ENCODE measurements around the gene GTF2IRD1. TPM values are rescaled to one million over a fixed set of nuclear protein-coding genes. Genes with fewer than 3 reads are reported as not detected.
A peak's percentile ranks its signal among the peaks of the same experiment; 100 is the strongest.

GTF2IRD1 gene
- total and polyA plus RNA-seq, 2 of the 13 experiments (the other 11 are each of a cell fraction or from before 2014, with no cell fraction given), result 16.5 to 26.7 TPM

GRCh38 chr7:74575811-74576210 is 122.1 kb downstream of the GTF2IRD1 start:
- in situ Hi-C loops (cut with HindIII; ENCODE audit: extremely low pct_ligation_motif_present, low pct_unique_long_range_greater_than_20kb) (no loop called here), intact Hi-C loops (cut with micrococcal nuclease; ENCODE audit: unreplicated experiment) (no loop called here)
- no peaks in the 10 kb centered on the region for H3K79me2 ChIP-seq (ENCODE audit: insufficient read depth, low read length)
- WGBS (ENCODE audit: low lambda C conversion rate), result 98% methylated on average over 7 of the region's 7 CpGs
- no peak overlapping the region for H3K27ac ChIP-seq (ENCODE audit: extremely low read length, insufficient read depth, low read length)
- no peak overlapping the region for H3K9ac ChIP-seq (ENCODE audit: insufficient read depth, low read depth, low read length)
- CTCF ChIA-PET (ENCODE audit: low intra/inter-chr PET ratio, low total read pairs), result no interaction called here
- no peak for FAIRE-seq
- H3K9me3 ChIP-seq (ENCODE audit: low read length), result no peaks in the 10 kb centered on the region
- H3K27me3 ChIP-seq (ENCODE audit: control insufficient read depth in 1 of 2, insufficient read depth in 2 of 2, low read length in 2 of 2), result no peaks in the 10 kb centered on the region
- H3K4me1 ChIP-seq (ENCODE audit: insufficient read depth, low read length), result peaks cover 22% of the 10 kb centered on the region
- no peak overlapping the region for H2AFZ ChIP-seq (ENCODE audit: low read length)
- no peak for TF ChIP-seq THAP7 (CRISPR knock-in tag; IDR thresholded peaks at IDR 0.05)
- TF ChIP-seq ZNF121 (CRISPR knock-in tag; IDR thresholded peaks at IDR 0.05), result peak; percentile 61; the same call in 1 of the 2 replicates
- no peak for DNase-seq (ENCODE audit: low spot score)
- H4K20me1 ChIP-seq (ENCODE audit: insufficient read depth, low read length), result no peaks in the 10 kb centered on the region
- H3K4me2 ChIP-seq (ENCODE audit: low read depth, low read length), result no peak overlapping the region
- no peak overlapping the region for H3K4me3 ChIP-seq (replicated peaks in 1 of 3; ENCODE audit: insufficient read depth in 1 of 3, low read depth in 2 of 3, low read length in 3 of 3)
- no peaks in the 10 kb centered on the region for H3K36me3 ChIP-seq (replicated peaks in 1 of 2; ENCODE audit: control insufficient read depth in 1 of 2, insufficient read depth in 2 of 2, low read length in 2 of 2)
- BruUV-seq (replicated peaks), result no TSS peak
- no peak for ATAC-seq
- POLR2A ChIA-PET, result interaction anchor here (1.3 kb wide), 1 partner anchor 81 kb away, joined by 3 read pairs; no protein-coding TSS in a partner anchor

GRCh38 chr7:74579800-74580685 is 126.3 kb downstream of the GTF2IRD1 start:
- CTCF ChIA-PET (ENCODE audit: low intra/inter-chr PET ratio, low total read pairs), result no interaction called here
- Histone ChIP-seq H3K4me2 (ENCODE audit: low read depth, low read length) (peak overlapping the region; percentile 80), H3K4me3 (replicated peaks in 1 of 3; ENCODE audit: insufficient read depth in 1 of 3, low read depth in 2 of 3, low read length in 3 of 3) (peak overlapping the region in 2 of 3 experiments; percentile 58; a peak in 4 of 6 replicates), H3K27ac (ENCODE audit: extremely low read length, insufficient read depth, low read length) (peak overlapping the region; percentile 97), H3K4me1 (ENCODE audit: insufficient read depth, low read length) (peaks cover 64% of the 10 kb centered on the region), H3K79me2 (ENCODE audit: insufficient read depth, low read length) (no peaks in the 10 kb centered on the region), H2AFZ (ENCODE audit: low read length) (no peak overlapping the region), H4K20me1 (ENCODE audit: insufficient read depth, low read length) (no peaks in the 10 kb centered on the region), H3K9ac (ENCODE audit: insufficient read depth, low read depth, low read length) (peak overlapping the region; percentile 75), H3K36me3 (replicated peaks in 1 of 2; ENCODE audit: control insufficient read depth in 1 of 2, insufficient read depth in 2 of 2, low read length in 2 of 2) (no peaks in the 10 kb centered on the region), H3K9me3 (ENCODE audit: low read length) (no peaks in the 10 kb centered on the region), H3K27me3 (ENCODE audit: control insufficient read depth in 1 of 2, insufficient read depth in 2 of 2, low read length in 2 of 2) (no peaks in the 10 kb centered on the region)
- in situ Hi-C loops (cut with HindIII; ENCODE audit: extremely low pct_ligation_motif_present, low pct_unique_long_range_greater_than_20kb) (loop anchor here (5.0 kb wide), 1 partner anchor 77 kb away; the partner anchor contains the start of gene GTF2I), intact Hi-C loops (cut with micrococcal nuclease; ENCODE audit: unreplicated experiment) (loop anchor here (1.0 kb wide), 2 partner anchors 30 to 74 kb away; no protein-coding TSS in a partner anchor)
- POLR2A ChIA-PET, result interaction anchor here (0.5 to 2.9 kb wide), 22 partner anchors 9 to 127 kb away, joined by 3 to 43 read pairs (median 8); partner anchors contain the start of genes GTF2I and GTF2IRD1
- WGBS (ENCODE audit: low lambda C conversion rate), result 10% methylated on average over 8 of the region's 22 CpGs
- BruUV-seq (replicated peaks), result TSS peak; percentile 88
- ATAC-seq (peak; percentile 93), DNase-seq (ENCODE audit: low spot score) (peak; percentile 94), FAIRE-seq (peak; percentile 99)
- TF ChIP-seq ZNF687 (CRISPR knock-in tag; IDR thresholded peaks at IDR 0.05) (peak; percentile 96), PCBP1 (IDR thresholded peaks at IDR 0.05; ENCODE audit: borderline replicate concordance, low read depth, low read length) (no peak), MEF2D (CRISPR knock-in tag; IDR thresholded peaks at IDR 0.05) (peak; percentile 70; the same call in 1 of the 2 replicates), GATAD2A (CRISPR knock-in tag; IDR thresholded peaks at IDR 0.05) (peak; percentile 87), YEATS4 (CRISPR knock-in tag; IDR thresholded peaks at IDR 0.05; ENCODE audit: borderline replicate concordance) (peak; percentile 86), ZNF441 (CRISPR knock-in tag; IDR thresholded peaks at IDR 0.05; ENCODE audit: borderline replicate concordance) (0 out of 2 replicates have a peak, but pooled peaks have one; percentile 15), SMYD3 (CRISPR knock-in tag; IDR thresholded peaks at IDR 0.05) (0 out of 2 replicates have a peak, but pooled peaks have one; percentile 51), ARNTL (CRISPR knock-in tag; IDR thresholded peaks at IDR 0.05) (0 out of 2 replicates have a peak, but pooled peaks have one; percentile 48), SIN3A (IDR thresholded peaks at IDR 0.05; ENCODE audit: borderline replicate concordance, low read depth, low read length) (0 out of 2 replicates have a peak, but pooled peaks have one; percentile 53), ZMYM4 (CRISPR knock-in tag; IDR thresholded peaks at IDR 0.05) (peak; percentile 71)
